Upper lobe of left lung (tissue), 4 donors: ENCODE measurements around the gene TMPRSS6.

Experiments used
- CTCF ChIP-seq, 6 experiments: fragments of 450-650 bp in 4 of 6; fragments of 200-600 bp in 2 of 6; sonication (generic) in 2 of 6; IDR thresholded peaks; one replicate each; pipeline ENCODE4 v1.5.1; 2016 to 2019; ENCODE audit warnings: antibody characterized with exemption in 6 of 6
- POLR2A ChIP-seq, 4 donors: fragments of 450-650 bp; IDR thresholded peaks; one replicate each; pipeline ENCODE4 v1.5.1; 2016 to 2017; ENCODE audit warnings: antibody characterized with exemption in 4 of 4, mild to moderate bottlenecking in 2 of 4

DNA sequence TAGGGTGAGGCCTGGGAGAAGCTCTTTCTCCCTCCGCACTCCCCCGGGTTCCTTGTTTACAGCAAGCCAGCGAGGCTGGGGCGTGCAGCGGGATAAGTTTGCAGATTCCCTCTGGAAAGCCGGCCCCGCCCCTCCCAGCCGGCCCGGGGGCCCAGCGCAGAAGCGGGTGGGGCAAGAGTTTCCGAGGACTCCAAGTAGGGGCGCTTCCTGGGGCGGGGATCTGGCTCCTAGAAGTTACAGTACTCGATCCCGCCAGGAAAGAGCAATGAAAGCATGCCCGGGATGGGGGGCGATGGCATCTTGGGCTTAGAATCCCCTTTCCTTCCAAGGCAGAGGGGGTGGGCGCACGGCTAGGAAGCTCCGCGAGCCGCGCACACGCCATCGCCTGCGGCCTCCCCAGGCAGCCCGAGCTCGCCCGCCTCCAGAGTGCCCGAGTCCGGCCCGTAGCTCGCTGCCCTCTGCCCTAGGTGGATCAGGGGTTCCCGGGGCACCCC, 90.7 kb downstream of the TMPRSS6 start:
- no peak for TF ChIP-seq CTCF (IDR thresholded peaks at IDR 0.05)
- no peak for TF ChIP-seq POLR2A (IDR thresholded peaks at IDR 0.05)
